GM10847 (cell line): ENCODE measurements around the gene MRPL12.

Experiments used
- POLR2A ChIP-seq: IDR thresholded peaks from 2 replicates; pipeline ENCODE4 v1.6.1; 2011; ENCODE audit not compliant: insufficient read length; ENCODE audit errors: extremely low read depth

MRPL12 gene

DNA sequence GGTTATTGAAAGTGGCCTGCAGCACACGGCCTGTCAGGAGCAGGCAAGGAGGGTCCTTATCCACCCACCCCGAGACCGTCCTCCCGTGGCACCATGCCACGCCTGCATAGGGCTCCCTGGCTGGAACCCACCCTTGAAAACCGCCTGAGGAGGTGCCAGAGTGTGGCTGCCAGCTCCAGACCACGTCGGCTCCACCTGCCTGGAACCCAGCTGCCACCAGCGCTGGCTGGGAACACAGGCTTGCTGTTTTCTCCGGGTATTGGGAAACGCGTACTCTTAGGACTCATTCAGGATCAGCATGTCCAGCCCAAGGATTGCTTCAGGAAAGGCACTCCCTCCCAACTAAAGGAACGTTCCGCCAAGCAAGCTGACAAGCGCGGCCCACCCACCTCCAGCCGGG lies 26.3 kb upstream of the MRPL12 start:
- no peak for TF ChIP-seq POLR2A

DNA sequence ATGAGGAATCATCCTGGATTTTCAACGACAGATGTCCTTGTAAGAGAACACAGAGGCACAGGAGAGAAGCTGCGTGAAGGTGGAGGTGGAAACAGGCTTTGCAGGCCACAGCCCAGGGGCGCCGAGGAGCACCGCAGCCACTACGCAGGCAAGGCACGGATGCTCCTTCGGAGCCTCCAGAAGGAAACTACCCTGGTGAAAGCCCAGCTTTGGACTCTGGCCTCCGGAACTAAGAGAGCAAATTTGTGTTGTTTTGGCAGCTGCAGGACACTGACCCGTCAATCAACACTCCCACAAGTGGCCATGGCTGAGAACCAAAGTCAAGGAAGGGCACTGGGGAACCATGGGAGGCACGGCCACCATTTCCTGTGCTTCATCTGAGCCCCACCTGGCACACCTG lies 23.0 kb upstream of the MRPL12 start:
- no peak for TF ChIP-seq POLR2A

DNA sequence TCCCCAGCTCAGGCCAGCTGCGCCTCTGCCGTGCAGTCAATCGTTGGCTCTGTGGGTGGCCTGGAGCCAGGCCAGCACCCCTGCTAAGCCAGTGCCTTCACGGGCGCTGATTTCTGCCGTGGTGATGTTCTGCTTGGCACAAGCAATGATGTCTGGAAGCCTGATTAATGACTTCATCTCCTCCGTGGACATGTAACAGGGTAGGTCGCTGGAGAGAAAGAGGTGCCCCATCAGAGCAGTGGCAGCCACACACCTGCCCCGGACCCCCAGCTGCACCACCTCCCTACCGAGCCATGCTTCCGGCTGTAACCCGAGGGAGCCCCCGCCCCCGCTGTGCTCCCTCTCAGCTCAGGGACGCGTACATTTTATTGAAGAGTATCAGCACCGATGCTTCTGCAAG lies 21.5 kb upstream of the MRPL12 start:
- no peak for TF ChIP-seq POLR2A

DNA sequence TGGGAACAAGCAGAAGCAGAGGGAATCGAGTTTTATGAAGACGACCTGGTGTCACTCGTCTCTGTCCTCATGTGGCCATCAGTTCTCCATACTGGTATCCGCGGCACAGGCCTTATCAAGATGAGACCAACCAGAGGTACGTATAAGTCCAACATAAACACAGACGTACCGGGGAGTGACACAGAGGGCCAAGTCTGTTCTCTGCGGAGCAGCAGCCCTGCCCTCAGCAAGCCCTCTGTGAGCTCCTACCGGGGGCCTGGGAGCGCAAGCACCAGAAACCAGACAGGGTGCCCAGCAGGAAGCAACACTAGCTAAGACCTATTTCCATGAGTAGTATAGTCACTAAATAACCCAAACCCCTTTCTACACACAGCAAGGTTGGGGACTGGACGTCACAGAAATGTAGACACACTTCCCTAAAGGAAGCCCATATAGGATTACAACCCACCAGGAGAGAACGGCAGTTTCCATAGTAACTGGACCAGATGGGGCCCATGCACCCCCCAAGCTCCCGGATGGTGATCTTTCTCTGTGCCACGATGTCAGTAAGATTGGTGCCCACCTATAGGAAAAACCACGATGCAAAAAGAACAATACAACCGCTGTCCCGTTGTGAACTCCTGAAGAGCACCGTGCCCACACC lies 20.5 kb upstream of the MRPL12 start:
- no peak for TF ChIP-seq POLR2A

DNA sequence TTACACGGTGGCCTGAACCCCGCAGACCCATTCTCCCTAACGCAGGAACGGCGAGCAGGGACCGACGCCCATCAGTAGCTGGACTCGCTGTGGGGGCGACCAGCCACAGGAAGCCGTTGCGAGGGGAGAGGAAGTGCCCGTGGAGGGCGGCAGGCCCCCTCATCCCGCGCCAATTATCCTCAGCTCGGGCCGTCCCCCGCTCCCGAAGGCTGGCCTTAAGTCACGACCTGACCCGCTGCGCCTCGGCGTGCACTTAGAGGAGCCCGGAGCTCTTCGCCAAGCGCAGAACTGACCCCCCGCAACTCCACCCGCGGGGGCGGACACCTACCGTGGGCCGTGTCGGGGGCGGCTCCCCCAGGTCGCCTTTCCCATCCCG lies 20.0 kb upstream of the MRPL12 start:
- no peak for TF ChIP-seq POLR2A

DNA sequence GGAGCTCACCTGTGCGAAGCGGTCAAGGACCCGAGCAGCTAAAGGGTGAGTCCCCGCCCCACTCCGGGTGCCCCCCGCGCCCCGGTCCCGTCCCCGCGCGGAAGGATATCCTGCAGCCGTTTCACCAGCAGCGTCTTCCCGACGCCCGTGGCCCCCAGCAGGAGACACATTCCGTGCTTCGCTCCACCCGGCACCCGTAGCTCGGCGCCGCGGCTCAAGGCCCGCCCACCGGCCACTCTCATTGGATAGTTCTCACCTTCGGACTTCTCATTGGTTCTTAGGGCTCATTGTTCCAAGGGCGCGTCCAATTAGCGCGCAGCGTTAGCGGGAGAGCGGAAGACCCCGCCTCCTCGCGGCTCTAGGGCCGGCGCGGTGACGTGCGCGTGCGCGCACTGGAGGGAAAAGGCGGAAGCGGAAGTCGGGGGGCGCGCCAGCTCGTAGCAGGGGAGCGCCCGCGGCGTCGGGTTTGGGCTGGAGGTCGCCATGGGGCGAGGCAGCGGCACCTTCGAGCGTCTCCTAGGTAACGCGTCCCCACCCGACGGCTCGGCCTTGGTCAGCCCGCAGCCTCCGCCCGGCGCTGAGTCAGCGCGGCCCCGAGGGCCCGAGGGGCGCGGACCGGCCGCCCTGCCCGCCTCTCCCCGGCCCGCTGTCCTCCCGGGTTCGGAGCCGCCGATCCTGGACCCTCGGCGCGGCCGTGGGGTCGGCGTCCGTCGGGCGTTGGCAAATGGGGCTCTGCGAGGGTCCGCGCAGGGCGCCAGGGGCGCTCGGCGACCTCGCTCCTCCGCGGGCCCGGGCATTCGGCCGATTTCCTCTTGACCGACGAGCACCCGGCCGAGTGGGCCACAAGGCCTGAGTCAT lies 19.4 kb upstream of the MRPL12 start, which contains the start of the genes ARL16 and HGS:
Gene ARL16 (minus strand): TSS at position 214 of the 858 bp plus-strand sequence. CDS start 44 bp downstream, at position 170.
Gene HGS (plus strand): TSS at position 428 of the 858 bp plus-strand sequence. CDS start 56 bp downstream, at position 484.
- peak; percentile 73 for TF ChIP-seq POLR2A

DNA sequence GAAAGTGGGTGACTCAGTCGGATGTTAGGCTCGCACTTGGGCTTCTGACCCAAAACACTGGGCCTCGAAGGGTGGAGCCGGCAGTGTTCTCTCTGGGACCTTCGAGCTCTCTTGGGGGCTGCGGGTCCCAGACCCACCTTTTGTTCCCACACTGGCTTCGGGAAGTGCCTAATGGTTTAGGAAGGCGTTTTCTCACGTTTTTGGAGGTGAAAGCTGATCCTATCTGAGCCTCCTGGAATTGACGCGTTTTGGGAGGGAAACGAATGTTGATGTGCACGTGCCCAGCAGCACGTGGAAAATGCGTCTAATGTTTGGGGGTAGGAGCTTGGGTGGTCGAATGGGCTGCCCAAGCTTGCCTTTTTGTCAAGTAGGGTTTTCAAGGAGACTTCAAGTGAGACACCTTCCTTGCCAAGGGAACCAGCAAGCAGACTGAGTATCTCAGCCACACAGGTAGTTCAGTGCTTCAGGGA lies 18.7 kb upstream of the MRPL12 start:
- no peak for TF ChIP-seq POLR2A

DNA sequence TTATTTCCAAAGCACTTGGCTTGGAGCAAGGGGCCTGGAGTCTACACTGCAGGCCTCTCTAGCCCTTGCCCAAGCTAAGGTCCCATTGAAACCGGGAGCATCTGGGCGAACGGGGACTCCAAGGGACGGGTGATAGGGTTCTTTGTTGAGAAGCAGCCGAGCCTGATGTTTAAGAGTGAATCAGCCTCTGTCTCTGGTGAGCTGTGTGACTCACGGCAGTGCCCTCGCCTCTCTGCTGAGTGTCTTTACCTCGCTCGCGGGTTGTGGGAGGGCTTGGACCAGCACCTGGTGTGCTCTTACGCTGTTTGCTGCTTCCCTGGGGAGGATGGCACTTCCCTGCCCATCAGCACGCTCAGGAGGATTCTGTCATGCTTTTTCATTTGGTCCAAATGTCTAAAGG lies 18.1 kb upstream of the MRPL12 start:
- TF ChIP-seq POLR2A = no peak

DNA sequence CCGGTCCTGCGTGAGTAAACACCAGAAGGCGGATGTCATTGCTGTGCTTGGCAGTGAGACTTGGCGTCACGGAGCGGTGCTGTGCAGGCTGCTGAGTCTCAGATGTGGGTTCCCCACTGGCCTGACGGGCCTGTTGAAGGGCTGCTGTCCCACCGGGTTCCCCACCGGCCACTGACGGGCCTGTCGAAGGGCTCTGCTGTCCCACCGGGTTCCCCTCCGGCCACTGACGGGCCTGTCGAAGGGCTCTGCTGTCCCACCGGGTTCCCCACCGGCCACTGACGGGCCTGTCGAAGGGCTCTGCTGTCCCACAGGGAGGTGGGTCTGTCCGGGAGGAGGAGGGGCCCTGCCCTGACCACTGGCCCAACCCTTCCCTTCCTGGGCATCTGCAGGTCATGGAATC lies 16.6 kb upstream of the MRPL12 start:
- TF ChIP-seq POLR2A = no peak

DNA sequence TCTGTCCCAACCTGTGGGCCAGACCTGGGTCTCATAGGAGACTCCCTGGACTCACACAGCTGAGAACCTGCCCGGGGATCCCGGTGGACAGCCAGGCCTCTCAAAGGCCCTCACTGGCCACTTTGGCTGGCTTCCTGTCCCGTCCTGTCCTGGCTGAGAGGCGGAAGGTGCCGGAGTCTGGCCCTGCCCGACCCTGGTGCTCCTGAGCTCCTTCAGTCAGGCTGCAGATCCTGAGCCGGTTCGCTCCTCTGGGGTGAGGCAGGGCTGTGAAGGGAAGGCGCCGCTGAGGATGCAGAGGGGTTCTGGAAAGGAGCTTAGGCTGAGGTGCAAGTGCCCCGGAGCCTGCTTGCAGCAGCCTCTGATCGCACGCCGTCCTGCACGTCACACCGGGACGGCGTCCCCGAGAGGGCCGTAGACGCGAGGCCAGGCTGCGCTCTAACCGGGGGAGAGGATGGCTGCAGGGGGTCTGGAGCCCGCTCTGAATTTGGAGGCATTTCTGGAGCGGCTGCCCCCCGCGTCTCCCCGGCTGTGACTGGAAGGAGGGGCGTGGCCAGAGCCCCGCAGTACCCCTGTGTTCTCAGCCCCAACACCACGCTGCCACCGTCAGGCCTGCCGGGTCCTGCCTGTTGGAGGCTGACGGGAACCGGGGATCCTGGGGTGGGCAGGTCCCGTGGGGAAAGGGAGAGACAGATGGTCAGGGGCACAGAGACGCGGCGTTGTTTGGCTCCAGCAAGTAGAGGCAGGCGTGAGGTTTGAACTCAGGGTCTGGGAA lies 15.2 kb upstream of the MRPL12 start:
- no peak for TF ChIP-seq POLR2A

DNA sequence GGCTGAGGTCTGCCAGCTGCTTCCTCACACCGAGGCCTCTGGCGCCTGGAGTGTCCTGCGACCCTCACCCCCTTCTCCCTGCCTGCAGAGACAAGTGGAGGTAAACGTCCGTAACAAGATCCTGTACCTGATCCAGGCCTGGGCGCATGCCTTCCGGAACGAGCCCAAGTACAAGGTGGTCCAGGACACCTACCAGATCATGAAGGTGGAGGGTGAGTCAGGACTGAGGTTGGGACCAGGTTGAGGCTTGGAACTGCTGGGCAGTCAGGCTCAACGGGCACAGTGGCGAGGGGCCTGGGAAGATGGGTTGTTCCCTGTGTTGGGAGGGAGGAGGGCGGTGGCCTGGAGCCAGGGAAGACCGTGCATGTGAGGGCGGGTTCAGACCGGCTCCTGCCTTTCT lies 14.6 kb upstream of the MRPL12 start:
- no peak for TF ChIP-seq POLR2A

DNA sequence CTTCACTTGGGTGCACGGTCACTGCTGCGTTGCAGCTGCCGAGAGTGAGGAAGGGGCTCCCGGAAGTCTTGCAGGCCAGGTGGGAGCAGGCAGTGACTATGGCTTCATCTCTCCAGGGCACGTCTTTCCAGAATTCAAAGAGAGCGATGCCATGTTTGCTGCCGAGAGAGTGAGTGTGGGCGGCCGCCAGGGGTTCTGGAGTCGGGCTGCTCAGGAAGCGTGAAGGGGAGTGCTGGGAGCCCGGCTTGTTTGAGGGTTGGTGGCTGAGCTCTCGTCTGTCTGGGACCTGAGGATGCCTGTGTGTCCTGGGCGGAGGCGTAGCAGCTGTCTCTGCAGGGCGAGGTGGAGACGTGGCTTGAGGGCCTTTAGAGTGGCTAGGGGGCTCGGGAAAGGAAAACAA lies 13.1 kb upstream of the MRPL12 start:
- TF ChIP-seq POLR2A = no peak

DNA sequence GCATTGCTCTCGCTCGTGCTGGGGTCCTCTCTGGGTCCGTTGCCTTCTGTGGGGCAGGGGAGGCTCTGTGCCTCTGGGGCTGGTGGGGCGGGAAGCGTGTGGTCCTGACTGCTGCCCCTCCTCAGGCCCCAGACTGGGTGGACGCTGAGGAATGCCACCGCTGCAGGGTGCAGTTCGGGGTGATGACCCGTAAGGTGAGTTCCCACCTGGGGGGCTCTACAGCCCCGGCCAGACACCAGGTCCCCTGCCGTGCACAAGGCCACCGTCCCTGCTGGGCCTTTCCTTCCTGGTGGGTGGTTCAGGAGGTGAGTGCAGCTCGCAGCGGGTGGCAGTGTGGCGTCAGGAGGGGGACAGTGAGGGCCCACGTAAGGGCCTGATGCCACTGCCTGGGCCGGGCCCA lies 12.6 kb upstream of the MRPL12 start:
- no peak for TF ChIP-seq POLR2A

DNA sequence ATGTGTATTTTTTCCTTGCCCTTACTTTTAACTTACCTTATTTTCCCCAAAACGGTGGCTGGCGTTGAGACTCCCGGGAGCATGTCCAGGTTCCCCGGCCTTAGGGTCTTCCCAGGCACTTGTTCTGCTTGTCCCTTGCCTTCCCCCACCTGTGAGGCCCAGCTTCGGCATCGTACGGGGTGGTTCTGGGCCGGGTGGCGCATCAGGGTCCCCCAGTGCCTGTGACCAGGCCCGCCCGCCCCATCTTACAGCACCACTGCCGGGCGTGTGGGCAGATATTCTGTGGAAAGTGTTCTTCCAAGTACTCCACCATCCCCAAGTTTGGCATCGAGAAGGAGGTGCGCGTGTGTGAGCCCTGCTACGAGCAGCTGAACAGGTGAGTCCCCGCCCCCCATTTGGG lies 12.0 kb upstream of the MRPL12 start:
- no peak for TF ChIP-seq POLR2A

DNA sequence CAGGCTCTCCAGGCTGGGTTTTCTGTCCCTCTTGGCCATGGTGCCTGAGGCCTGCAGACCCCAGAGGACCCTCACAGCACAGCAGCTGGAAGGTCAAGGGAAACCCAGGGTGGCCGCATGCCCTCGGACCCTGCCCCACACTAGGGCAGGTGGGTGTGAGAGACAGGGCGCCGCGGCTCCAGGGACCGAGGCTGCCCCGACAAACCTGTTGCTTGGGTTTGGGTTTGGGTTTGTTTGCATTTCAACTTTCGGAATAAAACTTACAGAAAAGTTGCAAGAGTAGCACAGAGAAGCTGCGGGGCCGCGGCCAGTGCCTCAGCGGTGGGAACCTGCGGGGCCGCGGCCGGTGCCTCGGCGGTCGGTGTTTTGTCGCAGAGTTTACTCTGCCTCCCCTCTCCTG lies 11.6 kb upstream of the MRPL12 start:
- TF ChIP-seq POLR2A = no peak

DNA sequence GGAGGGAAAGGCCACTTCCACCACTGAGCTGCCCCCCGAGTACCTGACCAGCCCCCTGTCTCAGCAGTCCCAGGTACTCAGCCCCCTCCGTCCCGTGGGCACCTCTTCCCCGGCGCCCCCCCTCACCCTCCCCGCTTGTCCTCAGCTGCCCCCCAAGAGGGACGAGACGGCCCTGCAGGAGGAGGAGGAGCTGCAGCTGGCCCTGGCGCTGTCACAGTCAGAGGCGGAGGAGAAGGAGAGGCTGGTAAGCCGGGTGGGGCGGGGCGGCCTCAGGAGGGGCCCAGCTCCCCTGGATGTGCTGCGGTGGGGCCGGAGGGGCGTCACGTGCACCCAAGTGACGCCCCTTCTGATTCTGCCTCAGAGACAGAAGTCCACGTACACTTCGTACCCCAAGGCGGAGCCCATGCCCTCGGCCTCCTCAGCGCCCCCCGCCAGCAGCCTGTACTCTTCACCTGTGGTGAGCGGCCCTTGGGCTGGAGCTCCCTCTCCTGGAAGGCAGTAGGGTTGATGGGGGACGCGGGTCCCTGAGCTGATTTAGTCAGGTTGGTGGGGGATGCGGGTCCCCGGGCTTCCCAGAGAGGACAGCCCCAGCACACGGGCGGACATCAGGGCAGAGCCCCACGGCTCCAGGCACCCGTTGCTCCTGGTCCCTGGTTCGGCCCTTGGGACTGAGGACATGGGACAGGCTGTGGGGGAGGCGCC lies 9.5 kb upstream of the MRPL12 start:
- no peak for TF ChIP-seq POLR2A

DNA sequence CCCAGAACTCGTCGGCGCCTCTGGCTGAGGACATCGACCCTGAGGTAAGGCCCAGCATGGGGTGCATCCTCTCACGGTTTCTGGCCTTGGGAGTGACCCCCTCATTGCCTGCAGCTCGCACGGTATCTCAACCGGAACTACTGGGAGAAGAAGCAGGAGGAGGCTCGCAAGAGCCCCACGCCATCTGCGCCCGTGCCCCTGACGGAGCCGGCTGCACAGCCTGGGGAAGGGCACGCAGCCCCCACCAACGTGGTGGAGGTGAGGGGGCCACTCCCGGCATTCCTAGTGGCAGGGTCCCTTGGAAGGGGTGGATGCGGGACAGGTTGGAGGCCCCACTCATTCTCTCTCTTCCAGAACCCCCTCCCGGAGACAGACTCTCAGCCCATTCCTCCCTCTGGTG lies 8.4 kb upstream of the MRPL12 start:
- TF ChIP-seq POLR2A = no peak
